Effector memory CD4-positive, alpha-beta T cell (primary cell): ENCODE measurements around the gene GUCY1A2.
"Not testable (repeated sequence)": the region's sequence is repeated elsewhere in the genome, so short reads cannot be mapped to it uniquely, and the experiment has no call there.

Source experiments
- DNase-seq, 3 donors: peaks; one replicate each; pipeline ENCODE4 v3.0.0-alpha.2; 2020
- H3K27ac ChIP-seq: 2 replicates; pipeline ENCODE4 v1.7.0; 2013; ENCODE audit warnings: mild to moderate bottlenecking, low read length, moderate library complexity; ENCODE audit not compliant: insufficient read depth, poor library complexity, severe bottlenecking
- H3K27me3 ChIP-seq: replicated peaks from 2 replicates; pipeline ENCODE4 v1.7.0; 2013; ENCODE audit warnings: mild to moderate bottlenecking, low read length; ENCODE audit not compliant: insufficient read depth, control insufficient read depth, poor library complexity, severe bottlenecking
- H3K36me3 ChIP-seq: 2 replicates; pipeline ENCODE4 v1.7.0; 2013; ENCODE audit warnings: mild to moderate bottlenecking, low read length, moderate library complexity; ENCODE audit not compliant: control insufficient read depth, insufficient read depth
- H3K4me1 ChIP-seq: 2 replicates; pipeline ENCODE4 v1.7.0; 2013; ENCODE audit warnings: low read length, mild to moderate bottlenecking; ENCODE audit not compliant: control insufficient read depth, insufficient read depth, poor library complexity, severe bottlenecking
- H3K4me3 ChIP-seq: 2 replicates; pipeline ENCODE4 v1.7.0; 2013; ENCODE audit warnings: low read length, low read depth, mild to moderate bottlenecking; ENCODE audit not compliant: insufficient read depth, poor library complexity, severe bottlenecking
- H3K9me3 ChIP-seq: 2 replicates; pipeline ENCODE4 v1.7.0; 2013; ENCODE audit warnings: mild to moderate bottlenecking, low read length, moderate library complexity; ENCODE audit not compliant: control insufficient read depth

GUCY1A2 gene

GRCh38 chr11:106904826-106905225 lies 113.5 kb downstream of the GUCY1A2 start:
- no peak overlapping the region for H3K4me3 ChIP-seq
- H3K27me3 ChIP-seq = no peaks in the 10 kb centered on the region
- DNase-seq = no peak
- no peaks in the 10 kb centered on the region for H3K4me1 ChIP-seq
- no peaks in the 10 kb centered on the region for H3K9me3 ChIP-seq
- H3K36me3 ChIP-seq = no peaks in the 10 kb centered on the region
- no peak overlapping the region for H3K27ac ChIP-seq

- Histone ChIP-seq H3K36me3 (no peaks in the 10 kb centered on the region), H3K4me3 (no peak overlapping the region), H3K27me3 (no peaks in the 10 kb centered on the region), H3K27ac (no peak overlapping the region), H3K9me3 (no peaks in the 10 kb centered on the region), H3K4me1 (no peaks in the 10 kb centered on the region)
- no peak for DNase-seq
These were observed 128.6 kb downstream of the GUCY1A2 start for GRCh38 chr11:106889718-106890117.

- Histone ChIP-seq H3K27me3 (no peaks in the 10 kb centered on the region), H3K27ac (no peak overlapping the region), H3K4me3 (no peak overlapping the region), H3K9me3 (no peaks in the 10 kb centered on the region), H3K4me1 (no peaks in the 10 kb centered on the region), H3K36me3 (no peaks in the 10 kb centered on the region)
- DNase-seq = no peak
These were observed 129.9 kb downstream of the GUCY1A2 start for GRCh38 chr11:106888386-106888785.

GRCh38 chr11:106883693-106884092 lies 134.6 kb downstream of the GUCY1A2 start:
- H3K9me3 ChIP-seq, H3K36me3 ChIP-seq, H3K4me1 ChIP-seq, DNase-seq, H3K27me3 ChIP-seq, H3K4me3 ChIP-seq, H3K27ac ChIP-seq: not testable (repeated sequence)

- no peaks in the 10 kb centered on the region for H3K4me1 ChIP-seq
- H3K9me3 ChIP-seq = peaks cover 4% of the 10 kb centered on the region
- H3K4me3 ChIP-seq = no peak overlapping the region
- H3K27ac ChIP-seq = no peak overlapping the region
- no peaks in the 10 kb centered on the region for H3K36me3 ChIP-seq
- no peaks in the 10 kb centered on the region for H3K27me3 ChIP-seq
- no peak for DNase-seq
These were observed 138.3 kb downstream of the GUCY1A2 start for GRCh38 chr11:106879832-106880546.

GRCh38 chr11:106879029-106879428 lies 139.2 kb downstream of the GUCY1A2 start:
- no peak for DNase-seq
- Histone ChIP-seq H3K27me3 (no peaks in the 10 kb centered on the region), H3K4me1 (no peaks in the 10 kb centered on the region), H3K4me3 (no peak overlapping the region), H3K36me3 (no peaks in the 10 kb centered on the region), H3K9me3 (peaks cover 4% of the 10 kb centered on the region), H3K27ac (no peak overlapping the region)

- no peak overlapping the region for H3K27ac ChIP-seq
- peaks cover 4% of the 10 kb centered on the region for H3K9me3 ChIP-seq
- H3K36me3 ChIP-seq = no peaks in the 10 kb centered on the region
- no peaks in the 10 kb centered on the region for H3K4me1 ChIP-seq
- H3K27me3 ChIP-seq = no peaks in the 10 kb centered on the region
- DNase-seq = no peak
- H3K4me3 ChIP-seq = no peak overlapping the region
These were observed 143.3 kb downstream of the GUCY1A2 start for GRCh38 chr11:106875013-106875412.

GRCh38 chr11:106872246-106872645 lies 146.0 kb downstream of the GUCY1A2 start:
- Histone ChIP-seq H3K9me3 (peaks cover 3% of the 10 kb centered on the region), H3K4me3 (no peak overlapping the region), H3K27ac (no peak overlapping the region), H3K4me1 (no peaks in the 10 kb centered on the region), H3K27me3 (no peaks in the 10 kb centered on the region), H3K36me3 (no peaks in the 10 kb centered on the region)
- DNase-seq = no peak

GRCh38 chr11:106858200-106858599 lies 160.1 kb downstream of the GUCY1A2 start:
- Histone ChIP-seq H3K9me3 (no peaks in the 10 kb centered on the region), H3K36me3 (no peaks in the 10 kb centered on the region), H3K4me3 (no peak overlapping the region), H3K27ac (no peak overlapping the region), H3K27me3 (no peaks in the 10 kb centered on the region), H3K4me1 (no peaks in the 10 kb centered on the region)
- DNase-seq = no peak

GRCh38 chr11:106856566-106856965 lies 161.7 kb downstream of the GUCY1A2 start:
- no peak for DNase-seq
- Histone ChIP-seq H3K9me3 (no peaks in the 10 kb centered on the region), H3K4me3 (no peak overlapping the region), H3K36me3 (no peaks in the 10 kb centered on the region), H3K27ac (no peak overlapping the region), H3K27me3 (no peaks in the 10 kb centered on the region), H3K4me1 (no peaks in the 10 kb centered on the region)
